Measurements from ENCODE around the gene ZNF83. TPM values are rescaled to one million over a fixed set of nuclear protein-coding genes. Genes with fewer than 3 reads are reported as not detected.
"Not testable (repeated sequence)": the region's sequence is repeated elsewhere in the genome, so short reads cannot be mapped to it uniquely, and the experiment has no call there.

The ZNF83 gene
- total RNA-seq: 10 to 100 TPM; 16.6 to 24.4 TPM

- peak within 1 kb of the TSS; percentile 75 to 79 for H3K27ac ChIP-seq
- peak within 1 kb of the TSS; percentile 78 to 80 for H3K4me3 ChIP-seq
- TF ChIP-seq CTCF (IDR thresholded peaks at IDR 0.05): no peak
- H3K9me3 ChIP-seq: no peaks in the 10 kb centered on the region
- H3K4me1 ChIP-seq: peaks cover 0 to 16% of the 10 kb centered on the region in 2 donors
- no peaks in the 10 kb centered on the region for H3K36me3 ChIP-seq
- no peaks in the 10 kb centered on the region for H3K27me3 ChIP-seq
- peak; percentile 98 for DNase-seq (ENCODE audit: low spot score)
These were observed at the start of gene ZNF83 for GRCh38 chr19:52637718-52638585. Gene ZNF83, minus strand, starts transcription at chr19:52638355.

- H3K27ac ChIP-seq: no peak overlapping the region
- no peak for DNase-seq (ENCODE audit: low spot score)
- no peak for TF ChIP-seq CTCF (IDR thresholded peaks at IDR 0.05)
- H3K4me1 ChIP-seq: peaks cover 0 to 5% of the 10 kb centered on the region in 2 donors
- H3K27me3 ChIP-seq: no peaks in the 10 kb centered on the region
- no peaks in the 10 kb centered on the region for H3K9me3 ChIP-seq
- no peaks in the 10 kb centered on the region for H3K36me3 ChIP-seq
- no peak overlapping the region for H3K4me3 ChIP-seq
These were observed 49.5 kb upstream of the ZNF83 start for GRCh38 chr19:52687684-52688083.

- no peaks in the 10 kb centered on the region for H3K36me3 ChIP-seq
- H3K4me3 ChIP-seq: no peak overlapping the region
- H3K4me1 ChIP-seq: peaks cover 0 to 2% of the 10 kb centered on the region in 2 donors
- H3K27me3 ChIP-seq: no peaks in the 10 kb centered on the region
- no peaks in the 10 kb centered on the region for H3K9me3 ChIP-seq
- H3K27ac ChIP-seq: no peak overlapping the region
- no peak for TF ChIP-seq CTCF (IDR thresholded peaks at IDR 0.05)
- DNase-seq (ENCODE audit: low spot score): no peak
These were observed 47.7 kb upstream of the ZNF83 start for GRCh38 chr19:52685811-52686210.

- not testable (repeated sequence) for H3K27ac ChIP-seq; H3K36me3 ChIP-seq; H3K27me3 ChIP-seq; H3K9me3 ChIP-seq; H3K4me1 ChIP-seq; H3K4me3 ChIP-seq; DNase-seq (ENCODE audit: low spot score)
These were observed 43.1 kb upstream of the ZNF83 start for GRCh38 chr19:52681216-52681615.

- no peak overlapping the region for H3K27ac ChIP-seq
- H3K4me3 ChIP-seq: no peak overlapping the region
- no peaks in the 10 kb centered on the region for H3K36me3 ChIP-seq
- no peaks in the 10 kb centered on the region for H3K27me3 ChIP-seq
- no peaks in the 10 kb centered on the region for H3K9me3 ChIP-seq
- no peak for DNase-seq (ENCODE audit: low spot score)
- no peak for TF ChIP-seq CTCF (IDR thresholded peaks at IDR 0.05)
- H3K4me1 ChIP-seq: no peaks in the 10 kb centered on the region
These were observed 41.4 kb upstream of the ZNF83 start for GRCh38 chr19:52679598-52679997.

- not testable (repeated sequence) for H3K27me3 ChIP-seq; H3K4me1 ChIP-seq; H3K4me3 ChIP-seq; H3K27ac ChIP-seq; DNase-seq (ENCODE audit: low spot score); H3K36me3 ChIP-seq; H3K9me3 ChIP-seq
These were observed 37.1 kb upstream of the ZNF83 start for GRCh38 chr19:52675239-52675638.

GRCh38 chr19:52673014-52673413 is 34.9 kb upstream of the ZNF83 start:
- no peak for DNase-seq (ENCODE audit: low spot score)
- H3K27ac ChIP-seq: no peak overlapping the region
- no peaks in the 10 kb centered on the region for H3K36me3 ChIP-seq
- TF ChIP-seq CTCF (IDR thresholded peaks at IDR 0.05): no peak
- H3K27me3 ChIP-seq: no peaks in the 10 kb centered on the region
- H3K9me3 ChIP-seq: no peaks in the 10 kb centered on the region
- H3K4me3 ChIP-seq: no peak overlapping the region
- no peaks in the 10 kb centered on the region for H3K4me1 ChIP-seq

All from right atrium auricular region (tissue), 2 donors.